ENCODE data around the gene MARCHF4. TPM values are rescaled to one million over a fixed set of nuclear protein-coding genes. Genes with fewer than 3 reads are reported as not detected.
"Not testable (repeated sequence)": the region's sequence is repeated elsewhere in the genome, so short reads cannot be mapped to it uniquely, and the experiment has no call there.

The MARCHF4 gene
- total and polyA plus RNA-seq, 2 experiments from 2014 or later, result 0.45 to 1.1 TPM

- TF ChIP-seq ZNF462 (CRISPR knock-in tag; IDR thresholded peaks at IDR 0.05) (no peak), POLR2AphosphoS5 (IDR thresholded peaks at IDR 0.05; ENCODE audit: low read depth) (no peak)
These were observed 13.2 kb upstream of the MARCHF4 start (continued) for GRCh38 chr2:216385478-216385877.

- H3K9me2 ChIP-seq (ENCODE audit: insufficient read depth); ATAC-seq; H3K27me3 ChIP-seq (ENCODE audit: insufficient read depth); H4K20me1 ChIP-seq (replicated peaks; ENCODE audit: insufficient read depth); H3K27ac ChIP-seq (ENCODE audit: low read depth); H3K4me1 ChIP-seq (ENCODE audit: insufficient read depth); H3K4me3 ChIP-seq; H3F3A ChIP-seq (replicated peaks; ENCODE audit: low read depth); H3K4me3 Mint-ChIP-seq; H3K4me2 ChIP-seq; H3K9me3 Mint-ChIP-seq; H2AFZ ChIP-seq; H3K36me3 ChIP-seq (ENCODE audit: insufficient read depth); H3K36me3 Mint-ChIP-seq (ENCODE audit: low read depth); H3K79me2 ChIP-seq (replicated peaks; ENCODE audit: insufficient read depth); DNase-seq (ENCODE audit: low spot score); H3K27me3 Mint-ChIP-seq (ENCODE audit: insufficient read depth, low read depth, poor library complexity); H3K27ac Mint-ChIP-seq; H3K4me1 Mint-ChIP-seq: not testable (repeated sequence)
These were observed 12.1 kb upstream of the MARCHF4 start for GRCh38 chr2:216384409-216384808.

GRCh38 chr2:216379977-216380376, 7.7 kb upstream of the MARCHF4 start:
- no peak for DNase-seq (ENCODE audit: low spot score)
- no peak overlapping the region for H3K27ac ChIP-seq (ENCODE audit: low read depth)
- H3K4me1 Mint-ChIP-seq, result no peaks in the 10 kb centered on the region
- H3K27me3 Mint-ChIP-seq (ENCODE audit: insufficient read depth, low read depth, poor library complexity), result peaks cover 2% of the 10 kb centered on the region
- H3K4me2 ChIP-seq, result no peak overlapping the region
- H3K36me3 ChIP-seq (ENCODE audit: insufficient read depth), result no peaks in the 10 kb centered on the region
- H3K27me3 ChIP-seq (ENCODE audit: insufficient read depth), result no peaks in the 10 kb centered on the region
- no peak overlapping the region for H3K4me3 ChIP-seq
- peaks cover 3% of the 10 kb centered on the region; the same call in 1 of the 2 replicates for H3F3A ChIP-seq (replicated peaks; ENCODE audit: low read depth)
- peaks cover 10% of the 10 kb centered on the region; the same call in 1 of the 2 replicates for H3K9me2 ChIP-seq (ENCODE audit: insufficient read depth)
- no peak overlapping the region for H2AFZ ChIP-seq
- no peak for ATAC-seq
- H3K27ac Mint-ChIP-seq, result no peak overlapping the region
- no peaks in the 10 kb centered on the region for H4K20me1 ChIP-seq (replicated peaks; ENCODE audit: insufficient read depth)
- H3K79me2 ChIP-seq (replicated peaks; ENCODE audit: insufficient read depth), result no peaks in the 10 kb centered on the region
- no peak overlapping the region for H3K4me3 Mint-ChIP-seq
- no peaks in the 10 kb centered on the region for H3K4me1 ChIP-seq (ENCODE audit: insufficient read depth)
- H3K9me3 Mint-ChIP-seq, result peaks cover 4% of the 10 kb centered on the region; the same call in 2 of the 3 replicates
- H3K36me3 Mint-ChIP-seq (ENCODE audit: low read depth), result no peaks in the 10 kb centered on the region
- no peak for TF ChIP-seq STAT1 (IDR thresholded peaks at IDR 0.05; ENCODE audit: unreplicated experiment)
- TF ChIP-seq JUNB (IDR thresholded peaks at IDR 0.05; ENCODE audit: unreplicated experiment), result no peak
- TF ChIP-seq CTCF (conservative IDR thresholded peaks at IDR 0.05; ENCODE audit: low read depth in 2 of 2), result no peak
